CD4-positive, alpha-beta T cell treated with Interferon alpha-2 for 1 hour (primary cell): ENCODE results near the gene ASCC3.

ENCODE experiments used
- DNase-seq, 2 donors: peaks; one replicate each; pipeline ENCODE4 v3.0.0-alpha.2; 2020 to 2022

Gene ASCC3

GRCh38 chr6:100488244-100488643 lies 392.9 kb downstream of the ASCC3 start:
- DNase-seq, result no peak

GRCh38 chr6:100487638-100488037 lies 393.5 kb downstream of the ASCC3 start:
- no peak for DNase-seq

GRCh38 chr6:100485268-100485667 lies 395.9 kb downstream of the ASCC3 start:
- DNase-seq, result no peak

GRCh38 chr6:100484474-100484873 lies 396.7 kb downstream of the ASCC3 start:
- DNase-seq, result no peak

GRCh38 chr6:100482698-100483097 lies 398.4 kb downstream of the ASCC3 start:
- DNase-seq, result no peak

- peak in 1 of 2 donors; percentile 24 for DNase-seq
Observed at GRCh38 chr6:100479179-100480035, 401.7 kb downstream of the ASCC3 start.

GRCh38 chr6:100475554-100476320 lies 405.4 kb downstream of the ASCC3 start:
- DNase-seq, result no peak

- DNase-seq, result no peak
Observed at GRCh38 chr6:100473182-100473581, 407.9 kb downstream of the ASCC3 start.

- no peak for DNase-seq
Observed at GRCh38 chr6:100472674-100473073, 408.5 kb downstream of the ASCC3 start.

- no peak for DNase-seq
Observed at GRCh38 chr6:100470422-100471120, 410.6 kb downstream of the ASCC3 start.

GRCh38 chr6:100469101-100469859 lies 411.8 kb downstream of the ASCC3 start:
- DNase-seq, result no peak

GRCh38 chr6:100468016-100468622 lies 413.0 kb downstream of the ASCC3 start:
- DNase-seq, result no peak

GRCh38 chr6:100467129-100468015 lies 413.8 kb downstream of the ASCC3 start:
- DNase-seq, result no peak

GRCh38 chr6:100466410-100467128 lies 414.6 kb downstream of the ASCC3 start:
- DNase-seq, result no peak

- DNase-seq, result no peak
Observed at GRCh38 chr6:100465701-100466409, 415.3 kb downstream of the ASCC3 start.

GRCh38 chr6:100464903-100465700 lies 416.0 kb downstream of the ASCC3 start, which contains the start of gene SIM1:
Gene SIM1 (minus strand): TSS chr6:100464921. CDS start chr6:100463468, 1,453 bp downstream.
- peak in 1 of 2 donors; percentile 21 for DNase-seq

- no peak for DNase-seq
Observed at GRCh38 chr6:100464162-100464851, 416.8 kb downstream of the ASCC3 start.

- no peak for DNase-seq
Observed at GRCh38 chr6:100463630-100464161, 417.4 kb downstream of the ASCC3 start.
